ACHN (cell line): Measurements from ENCODE around the gene SNX1.

ENCODE experiments used
- DNase-seq: peaks from one replicate; pipeline ENCODE4 v3.0.0-alpha.2; 2015
- in situ Hi-C: cut with HindIII; loops from 2 replicates; pipeline ENCODE4 v1.10.0; 2017; ENCODE audit warnings: low sequenced_read_pairs, low pct_ligation_motif_present, low pct_unique_long_range_greater_than_20kb

Gene SNX1

GRCh38 chr15:64187396-64188191 lies 91.8 kb downstream of the SNX1 start:
- in situ Hi-C loops, result no loop called here
- DNase-seq, result no peak
